ENCODE data around the gene STK38. TPM values are rescaled to one million over a fixed set of nuclear protein-coding genes. Genes with fewer than 3 reads are reported as not detected.

STK38 gene
- total RNA-seq, 2 donors from 2014 or later = 26.4 to 32.5 TPM

GRCh38 chr6:36524871-36525270, 22.4 kb downstream of the STK38 start:
- DNase-seq (ENCODE audit: low spot score) (no peak), ATAC-seq (no peak)
- peak overlapping the region in 1 of 2 donors; percentile 21 for H3K27ac Mint-ChIP-seq
- peaks cover 24 to 29% of the 10 kb centered on the region in 2 donors for H3K4me1 Mint-ChIP-seq (ENCODE audit: low read depth in 2 of 2)
- peaks cover 5% of the 10 kb centered on the region for H3K36me3 Mint-ChIP-seq
- H3K4me3 Mint-ChIP-seq = no peak overlapping the region
- H3K9me3 Mint-ChIP-seq = no peaks in the 10 kb centered on the region
- H3K27me3 Mint-ChIP-seq = no peaks in the 10 kb centered on the region

GRCh38 chr6:36523936-36524499, 23.3 kb downstream of the STK38 start:
- no peaks in the 10 kb centered on the region for H3K27me3 Mint-ChIP-seq
- DNase-seq (ENCODE audit: low spot score) (no peak), ATAC-seq (no peak)
- H3K9me3 Mint-ChIP-seq = no peaks in the 10 kb centered on the region
- H3K27ac Mint-ChIP-seq = peak overlapping the region in 1 of 2 donors; percentile 69
- H3K4me1 Mint-ChIP-seq (ENCODE audit: low read depth in 2 of 2) = peaks cover 18 to 21% of the 10 kb centered on the region in 2 donors
- peaks cover 7% of the 10 kb centered on the region for H3K36me3 Mint-ChIP-seq
- H3K4me3 Mint-ChIP-seq = no peak overlapping the region

DNA sequence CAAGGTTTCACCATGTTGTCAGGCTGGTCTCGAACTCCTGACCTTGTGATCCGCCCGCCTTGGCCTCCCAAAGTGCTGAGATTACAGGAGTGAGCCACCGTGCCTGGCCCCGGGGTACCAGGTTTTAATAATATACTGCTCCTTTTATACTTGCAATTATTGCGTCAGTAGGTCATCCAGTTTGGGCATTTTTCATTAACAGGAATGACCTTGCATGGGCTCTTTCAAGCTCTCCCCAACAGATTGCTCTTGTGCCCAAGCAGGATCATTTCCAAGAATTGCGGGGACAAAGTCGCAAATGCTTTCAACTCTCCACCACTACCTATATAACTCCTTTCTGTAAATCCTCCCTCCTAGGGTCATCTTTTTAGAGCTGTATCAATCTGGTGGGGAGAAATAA, 23.8 kb downstream of the STK38 start:
- no peaks in the 10 kb centered on the region for H3K27me3 Mint-ChIP-seq
- ATAC-seq = no peak
- no peak overlapping the region for H3K4me3 Mint-ChIP-seq
- peak overlapping the region in 1 of 2 donors; percentile 69 for H3K27ac Mint-ChIP-seq
- H3K4me1 Mint-ChIP-seq (ENCODE audit: low read depth in 2 of 2) = peaks cover 15% of the 10 kb centered on the region in 2 donors
- no peaks in the 10 kb centered on the region for H3K9me3 Mint-ChIP-seq
- DNase-seq (ENCODE audit: low spot score) = no peak
- H3K36me3 Mint-ChIP-seq = peaks cover 9% of the 10 kb centered on the region

DNA sequence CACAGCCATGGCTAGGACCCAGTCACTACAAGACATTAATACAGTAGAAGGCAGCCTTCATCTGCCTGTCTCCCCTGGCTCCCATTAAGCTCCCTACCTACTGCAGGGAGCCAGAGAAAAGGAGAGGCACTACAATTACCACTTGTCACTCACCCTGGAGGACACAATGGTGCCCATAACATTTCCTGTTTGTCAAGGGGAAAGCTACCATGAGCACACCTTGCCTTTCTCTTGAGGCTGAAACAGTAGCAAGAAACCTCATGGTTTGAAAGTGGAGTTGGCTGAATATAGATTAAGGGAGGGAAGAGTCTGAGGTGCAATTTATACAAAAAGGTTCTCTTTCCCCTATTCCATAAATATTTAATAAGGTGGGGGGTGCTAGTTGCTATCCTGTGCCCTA, 27.9 kb downstream of the STK38 start:
- H3K27ac Mint-ChIP-seq = peak overlapping the region; percentile 25 to 59
- ATAC-seq = no peak

DNA sequence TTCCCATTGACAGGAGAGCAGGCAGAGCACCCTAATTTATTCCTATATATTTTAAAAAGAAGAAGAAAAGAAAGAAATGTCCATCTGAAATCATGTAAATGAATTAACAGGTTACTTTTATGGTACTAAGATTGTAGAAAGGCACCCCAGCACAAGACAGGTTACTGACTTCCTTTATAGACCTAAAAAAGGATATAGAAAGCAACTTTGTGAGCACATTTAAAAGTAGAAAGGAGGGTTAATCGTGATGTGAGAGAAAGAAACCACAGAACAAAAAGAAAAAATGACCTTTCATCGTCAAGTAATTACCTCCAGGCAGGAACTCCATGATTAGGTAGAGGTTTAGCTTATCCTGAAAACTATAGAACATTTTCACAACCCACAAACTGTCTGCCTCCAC, 29.9 kb downstream of the STK38 start:
- peaks cover 8% of the 10 kb centered on the region for H3K36me3 Mint-ChIP-seq
- H3K27ac Mint-ChIP-seq = peak overlapping the region in 1 of 2 donors; percentile 41

More for the DNA sequence above, 27.9 kb downstream of the STK38 start:
- Mint-ChIP-seq H3K27me3 (no peaks in the 10 kb centered on the region), H3K4me3 (no peak overlapping the region), H3K9me3 (no peaks in the 10 kb centered on the region), H3K36me3 (peaks cover 9% of the 10 kb centered on the region), H3K4me1 (ENCODE audit: low read depth in 2 of 2) (peaks cover 10 to 19% of the 10 kb centered on the region in 2 donors)
- no peak for DNase-seq (ENCODE audit: low spot score)

DNA sequence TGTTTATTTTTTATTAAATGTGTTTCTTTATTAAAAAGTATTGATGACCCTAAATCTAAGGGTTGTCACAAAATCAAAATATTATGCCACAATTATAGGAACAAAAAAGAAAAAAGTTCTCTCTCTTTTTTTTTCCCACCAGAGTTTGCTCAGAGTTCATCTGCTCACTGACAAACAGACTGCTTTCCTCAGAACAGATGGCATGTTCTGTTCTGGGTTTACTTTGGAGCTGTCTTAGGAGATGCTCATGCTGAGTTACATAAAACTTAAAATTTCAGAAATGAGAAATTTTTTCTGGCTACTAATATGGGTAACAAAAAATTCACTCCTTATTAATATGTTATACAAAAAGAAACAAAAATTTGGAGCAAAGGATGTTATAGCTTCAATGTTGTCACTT, 30.3 kb downstream of the STK38 start:
- H3K36me3 Mint-ChIP-seq = peaks cover 11% of the 10 kb centered on the region
- no peaks in the 10 kb centered on the region for H3K9me3 Mint-ChIP-seq
- no peak for ATAC-seq
- peaks cover 13 to 19% of the 10 kb centered on the region in 2 donors for H3K4me1 Mint-ChIP-seq (ENCODE audit: low read depth in 2 of 2)
- H3K27me3 Mint-ChIP-seq = no peaks in the 10 kb centered on the region
- no peak overlapping the region for H3K4me3 Mint-ChIP-seq
- H3K27ac Mint-ChIP-seq = peak overlapping the region in 1 of 2 donors; percentile 41
- no peak for DNase-seq (ENCODE audit: low spot score)

More for the DNA sequence above, 29.9 kb downstream of the STK38 start:
- H3K4me3 Mint-ChIP-seq = no peak overlapping the region
- H3K9me3 Mint-ChIP-seq = no peaks in the 10 kb centered on the region
- no peaks in the 10 kb centered on the region for H3K27me3 Mint-ChIP-seq
- no peak for ATAC-seq
- DNase-seq (ENCODE audit: low spot score) = no peak
- H3K4me1 Mint-ChIP-seq (ENCODE audit: low read depth in 2 of 2) = peaks cover 10 to 19% of the 10 kb centered on the region in 2 donors

GRCh38 chr6:36516559-36516958, 30.7 kb downstream of the STK38 start:
- DNase-seq (ENCODE audit: low spot score) (no peak), ATAC-seq (no peak)
- Mint-ChIP-seq H3K27ac (peak overlapping the region; percentile 14 to 54), H3K4me1 (ENCODE audit: low read depth in 2 of 2) (peaks cover 13 to 19% of the 10 kb centered on the region in 2 donors), H3K4me3 (no peak overlapping the region), H3K9me3 (no peaks in the 10 kb centered on the region), H3K27me3 (no peaks in the 10 kb centered on the region), H3K36me3 (peaks cover 15% of the 10 kb centered on the region)

DNA sequence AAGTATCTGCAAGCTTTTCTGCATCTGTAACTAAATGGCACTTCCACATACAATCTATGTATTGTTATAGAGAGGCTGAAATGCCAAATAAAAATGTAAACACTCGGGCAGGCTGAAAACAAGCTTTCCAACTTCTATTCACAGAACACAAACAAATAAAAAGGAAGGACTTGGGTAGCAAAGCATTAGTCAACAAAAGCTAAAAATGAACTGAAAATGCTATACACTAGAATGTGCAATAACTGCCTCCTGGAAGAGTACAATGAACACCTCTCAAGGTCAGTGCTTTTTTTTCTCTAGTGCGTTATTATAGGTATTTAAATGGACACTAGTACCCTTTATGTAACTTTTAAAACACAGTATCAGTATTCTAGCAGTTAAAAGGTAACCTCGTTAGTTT, 31.4 kb downstream of the STK38 start:
- Mint-ChIP-seq H3K9me3 (no peaks in the 10 kb centered on the region), H3K4me1 (ENCODE audit: low read depth in 2 of 2) (peaks cover 13 to 19% of the 10 kb centered on the region in 2 donors), H3K27ac (peak overlapping the region; percentile 14 to 47), H3K36me3 (peaks cover 16% of the 10 kb centered on the region), H3K27me3 (no peaks in the 10 kb centered on the region), H3K4me3 (no peak overlapping the region)
- ATAC-seq (no peak), DNase-seq (ENCODE audit: low spot score) (no peak)

- H3K27me3 Mint-ChIP-seq = no peaks in the 10 kb centered on the region
- ATAC-seq = no peak
- H3K4me1 Mint-ChIP-seq (ENCODE audit: low read depth in 2 of 2) = peaks cover 13 to 19% of the 10 kb centered on the region in 2 donors
- DNase-seq (ENCODE audit: low spot score) = no peak
- H3K36me3 Mint-ChIP-seq = peaks cover 16% of the 10 kb centered on the region
- H3K4me3 Mint-ChIP-seq = no peak overlapping the region
- peak overlapping the region; percentile 14 to 47 for H3K27ac Mint-ChIP-seq
- no peaks in the 10 kb centered on the region for H3K9me3 Mint-ChIP-seq
Measured at GRCh38 chr6:36514554-36515456, 32.5 kb downstream of the STK38 start.

DNA sequence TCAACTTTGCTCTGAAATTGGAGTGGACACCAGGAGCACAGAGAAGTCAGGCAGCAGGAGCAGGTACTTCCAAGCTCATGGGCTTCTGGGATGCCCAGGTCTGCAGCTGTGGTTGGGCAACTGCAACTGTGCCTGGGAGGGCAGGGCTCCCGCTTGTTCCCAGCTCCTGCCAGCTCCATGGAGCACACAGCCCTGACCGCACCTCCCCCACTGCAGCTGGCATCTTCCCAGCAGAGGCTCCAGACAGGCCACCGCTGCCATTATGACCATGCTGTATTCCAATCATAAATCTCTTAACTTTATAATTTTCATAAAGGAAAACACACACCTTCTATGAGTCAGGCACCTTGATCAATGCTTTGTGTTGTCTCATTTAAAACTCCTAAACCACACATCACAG, 36.9 kb downstream of the STK38 start:
- DNase-seq (ENCODE audit: low spot score) (no peak), ATAC-seq (no peak)
- Mint-ChIP-seq H3K4me3 (no peak overlapping the region), H3K36me3 (peaks cover 15% of the 10 kb centered on the region), H3K4me1 (ENCODE audit: low read depth in 2 of 2) (peaks cover 6 to 14% of the 10 kb centered on the region in 2 donors), H3K27ac (no peak overlapping the region), H3K9me3 (no peaks in the 10 kb centered on the region), H3K27me3 (no peaks in the 10 kb centered on the region)

DNA sequence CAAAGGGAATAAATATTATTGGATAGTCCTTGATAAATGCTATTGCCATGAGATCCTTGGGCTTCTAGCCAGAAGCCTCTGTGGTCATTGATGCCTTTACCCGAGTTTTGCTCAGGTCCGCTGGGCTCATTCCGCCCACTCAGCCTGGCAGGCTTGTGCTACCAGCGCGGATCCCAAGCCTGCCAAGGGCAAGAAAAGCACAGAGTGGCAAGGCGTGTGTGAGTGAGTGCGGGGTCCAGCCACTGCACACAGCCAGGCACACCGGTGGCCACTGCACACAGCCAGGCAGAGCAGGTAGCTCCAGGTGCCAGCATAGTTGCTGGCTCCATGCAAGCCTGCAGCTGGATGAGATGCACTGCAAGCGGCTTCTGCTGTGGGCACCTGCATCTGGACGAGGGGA, 38.7 kb downstream of the STK38 start:
- Mint-ChIP-seq H3K4me3 (no peak overlapping the region), H3K9me3 (no peaks in the 10 kb centered on the region), H3K4me1 (ENCODE audit: low read depth in 2 of 2) (peaks cover 0 to 13% of the 10 kb centered on the region in 2 donors), H3K36me3 (peaks cover 19% of the 10 kb centered on the region), H3K27ac (peak overlapping the region in 1 of 2 donors; percentile 56), H3K27me3 (no peaks in the 10 kb centered on the region)
- ATAC-seq (no peak), DNase-seq (ENCODE audit: low spot score) (no peak)

DNA sequence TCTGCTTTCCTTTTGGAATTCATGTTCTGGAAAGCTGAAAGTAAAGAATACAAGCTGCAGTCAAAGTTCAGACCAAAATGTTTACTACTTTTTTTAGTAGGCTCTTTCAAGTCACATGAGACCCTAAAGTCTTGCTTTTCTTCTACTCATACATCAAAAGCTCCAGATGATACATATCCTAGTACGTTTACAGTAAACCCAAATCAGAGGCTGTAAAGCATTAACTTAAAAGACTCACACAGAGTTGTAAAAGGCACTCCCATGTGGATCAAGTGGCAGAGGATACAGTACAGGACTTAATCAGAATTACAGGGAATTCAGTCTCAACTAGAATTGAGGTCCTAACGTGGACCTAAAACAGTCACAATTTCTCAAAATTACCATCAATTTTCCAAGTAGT, 40.7 kb downstream of the STK38 start:
- DNase-seq (ENCODE audit: low spot score) (no peak), ATAC-seq (no peak)
- Mint-ChIP-seq H3K4me3 (no peak overlapping the region), H3K27ac (peak overlapping the region in 1 of 2 donors; percentile 19), H3K9me3 (no peaks in the 10 kb centered on the region), H3K27me3 (no peaks in the 10 kb centered on the region), H3K4me1 (ENCODE audit: low read depth in 2 of 2) (peaks cover 0 to 11% of the 10 kb centered on the region in 2 donors), H3K36me3 (peaks cover 16% of the 10 kb centered on the region)

GRCh38 chr6:36505744-36506534, 41.3 kb downstream of the STK38 start:
- Mint-ChIP-seq H3K9me3 (no peaks in the 10 kb centered on the region), H3K36me3 (peaks cover 15% of the 10 kb centered on the region), H3K4me1 (ENCODE audit: low read depth in 2 of 2) (peaks cover 0 to 11% of the 10 kb centered on the region in 2 donors), H3K4me3 (no peak overlapping the region), H3K27ac (peak overlapping the region in 1 of 2 donors; percentile 19), H3K27me3 (no peaks in the 10 kb centered on the region)
- ATAC-seq (no peak), DNase-seq (ENCODE audit: low spot score) (no peak)
